Activated naive CD8-positive, alpha-beta T cell treated with anti-CD3 and anti-CD28 coated beads, Interleukin-2, amount 50 U/mL, for 24 hours (primary cell): ENCODE measurements around the gene PLEKHM3.
A peak's percentile ranks its signal among the peaks of the same experiment; 100 is the strongest.

Experiments used
- ATAC-seq: fragments of 150-1000 bp; cut with Tn5 transposase; one replicate; pipeline ENCODE4 v1.10.0; 2021
- DNase-seq: peaks from one replicate; pipeline ENCODE4 v3.0.0; 2021
- H3K27ac Mint-ChIP-seq: one replicate; pipeline ENCODE4 v1.8.0; 2021; ENCODE audit warnings: mild to moderate bottlenecking, mixed read lengths
- H3K27me3 Mint-ChIP-seq: one replicate; pipeline ENCODE4 v1.8.0; 2021; ENCODE audit warnings: mixed read lengths
- H3K36me3 Mint-ChIP-seq: one replicate; pipeline ENCODE4 v1.8.0; 2021; ENCODE audit warnings: low read depth, mixed read lengths
- H3K4me1 Mint-ChIP-seq: one replicate; pipeline ENCODE4 v1.8.0; 2021; ENCODE audit warnings: mixed read lengths
- H3K4me3 Mint-ChIP-seq: one replicate; pipeline ENCODE4 v1.8.0; 2021; ENCODE audit warnings: mild to moderate bottlenecking, moderate library complexity, mixed read lengths
- H3K9me3 Mint-ChIP-seq: one replicate; pipeline ENCODE4 v1.8.0; 2021; ENCODE audit warnings: mixed read lengths

Gene PLEKHM3

GRCh38 chr2:207848545-207848928 lies 176.8 kb downstream of the PLEKHM3 start:
- peaks cover 12% of the 10 kb centered on the region for H3K4me1 Mint-ChIP-seq
- DNase-seq (no peak), ATAC-seq (no peak)
- H3K9me3 Mint-ChIP-seq: no peaks in the 10 kb centered on the region
- no peak overlapping the region for H3K4me3 Mint-ChIP-seq
- no peaks in the 10 kb centered on the region for H3K36me3 Mint-ChIP-seq
- no peaks in the 10 kb centered on the region for H3K27me3 Mint-ChIP-seq
- H3K27ac Mint-ChIP-seq: no peak overlapping the region

- Mint-ChIP-seq H3K27me3 (no peaks in the 10 kb centered on the region), H3K4me1 (peaks cover 12% of the 10 kb centered on the region), H3K4me3 (no peak overlapping the region), H3K36me3 (no peaks in the 10 kb centered on the region), H3K27ac (peak overlapping the region; percentile 40), H3K9me3 (no peaks in the 10 kb centered on the region)
- DNase-seq: no peak
- peak; percentile 46 for ATAC-seq
Observed at GRCh38 chr2:207847807-207848544, 177.4 kb downstream of the PLEKHM3 start.

- Mint-ChIP-seq H3K4me3 (no peak overlapping the region), H3K9me3 (no peaks in the 10 kb centered on the region), H3K27me3 (no peaks in the 10 kb centered on the region), H3K36me3 (no peaks in the 10 kb centered on the region), H3K27ac (no peak overlapping the region), H3K4me1 (peaks cover 12% of the 10 kb centered on the region)
- no peak for DNase-seq
- no peak for ATAC-seq
Observed at GRCh38 chr2:207847098-207847806, 178.1 kb downstream of the PLEKHM3 start.

- H3K4me3 Mint-ChIP-seq: no peak overlapping the region
- H3K27ac Mint-ChIP-seq: no peak overlapping the region
- no peaks in the 10 kb centered on the region for H3K36me3 Mint-ChIP-seq
- no peaks in the 10 kb centered on the region for H3K27me3 Mint-ChIP-seq
- no peaks in the 10 kb centered on the region for H3K9me3 Mint-ChIP-seq
- DNase-seq (no peak), ATAC-seq (no peak)
- H3K4me1 Mint-ChIP-seq: peaks cover 12% of the 10 kb centered on the region
Observed at GRCh38 chr2:207845202-207845864, 180.0 kb downstream of the PLEKHM3 start.

GRCh38 chr2:207844648-207845047 lies 180.7 kb downstream of the PLEKHM3 start:
- H3K27me3 Mint-ChIP-seq: no peaks in the 10 kb centered on the region
- H3K36me3 Mint-ChIP-seq: no peaks in the 10 kb centered on the region
- H3K4me1 Mint-ChIP-seq: peaks cover 12% of the 10 kb centered on the region
- no peak overlapping the region for H3K4me3 Mint-ChIP-seq
- DNase-seq (no peak), ATAC-seq (no peak)
- no peaks in the 10 kb centered on the region for H3K9me3 Mint-ChIP-seq
- no peak overlapping the region for H3K27ac Mint-ChIP-seq

- Mint-ChIP-seq H3K4me1 (no peaks in the 10 kb centered on the region), H3K27me3 (no peaks in the 10 kb centered on the region), H3K27ac (no peak overlapping the region), H3K9me3 (no peaks in the 10 kb centered on the region), H3K36me3 (no peaks in the 10 kb centered on the region), H3K4me3 (no peak overlapping the region)
- ATAC-seq (no peak), DNase-seq (no peak)
Observed at GRCh38 chr2:207840101-207840500, 185.2 kb downstream of the PLEKHM3 start.

GRCh38 chr2:207839575-207839974 lies 185.8 kb downstream of the PLEKHM3 start:
- Mint-ChIP-seq H3K4me1 (no peaks in the 10 kb centered on the region), H3K27ac (no peak overlapping the region), H3K27me3 (no peaks in the 10 kb centered on the region), H3K4me3 (no peak overlapping the region), H3K36me3 (no peaks in the 10 kb centered on the region), H3K9me3 (no peaks in the 10 kb centered on the region)
- DNase-seq (no peak), ATAC-seq (no peak)

- Mint-ChIP-seq H3K27ac (no peak overlapping the region), H3K36me3 (no peaks in the 10 kb centered on the region), H3K4me1 (no peaks in the 10 kb centered on the region), H3K27me3 (no peaks in the 10 kb centered on the region), H3K4me3 (no peak overlapping the region), H3K9me3 (no peaks in the 10 kb centered on the region)
- DNase-seq: no peak
- no peak for ATAC-seq
Observed at GRCh38 chr2:207839028-207839427, 186.3 kb downstream of the PLEKHM3 start.

- no peak for DNase-seq
- Mint-ChIP-seq H3K27ac (no peak overlapping the region), H3K4me3 (no peak overlapping the region), H3K27me3 (no peaks in the 10 kb centered on the region), H3K4me1 (peaks cover 7% of the 10 kb centered on the region), H3K9me3 (no peaks in the 10 kb centered on the region), H3K36me3 (no peaks in the 10 kb centered on the region)
- no peak for ATAC-seq
Observed at GRCh38 chr2:207836521-207837133, 188.7 kb downstream of the PLEKHM3 start.

GRCh38 chr2:207835805-207836204 lies 189.5 kb downstream of the PLEKHM3 start:
- no peak for DNase-seq
- no peak for ATAC-seq
- Mint-ChIP-seq H3K36me3 (no peaks in the 10 kb centered on the region), H3K9me3 (no peaks in the 10 kb centered on the region), H3K4me1 (peaks cover 7% of the 10 kb centered on the region), H3K27me3 (no peaks in the 10 kb centered on the region), H3K4me3 (no peak overlapping the region), H3K27ac (no peak overlapping the region)

GRCh38 chr2:207833251-207833751 lies 192.0 kb downstream of the PLEKHM3 start:
- Mint-ChIP-seq H3K9me3 (no peaks in the 10 kb centered on the region), H3K27ac (no peak overlapping the region), H3K4me3 (no peak overlapping the region), H3K4me1 (peaks cover 9% of the 10 kb centered on the region), H3K27me3 (no peaks in the 10 kb centered on the region), H3K36me3 (no peaks in the 10 kb centered on the region)
- peak; percentile 85 for ATAC-seq
- no peak for DNase-seq

GRCh38 chr2:207831584-207832248 lies 193.6 kb downstream of the PLEKHM3 start:
- ATAC-seq (no peak), DNase-seq (no peak)
- H3K36me3 Mint-ChIP-seq: peaks cover 2% of the 10 kb centered on the region
- H3K9me3 Mint-ChIP-seq: no peaks in the 10 kb centered on the region
- H3K27me3 Mint-ChIP-seq: no peaks in the 10 kb centered on the region
- no peak overlapping the region for H3K4me3 Mint-ChIP-seq
- peaks cover 9% of the 10 kb centered on the region for H3K4me1 Mint-ChIP-seq
- no peak overlapping the region for H3K27ac Mint-ChIP-seq

- H3K27ac Mint-ChIP-seq: no peak overlapping the region
- H3K27me3 Mint-ChIP-seq: no peaks in the 10 kb centered on the region
Observed at GRCh38 chr2:207830778-207831438, 194.4 kb downstream of the PLEKHM3 start.

More at GRCh38 chr2:207830778-207831438, 194.4 kb downstream of the PLEKHM3 start:
- Mint-ChIP-seq H3K9me3 (no peaks in the 10 kb centered on the region), H3K36me3 (peaks cover 2% of the 10 kb centered on the region), H3K4me3 (no peak overlapping the region), H3K4me1 (peaks cover 9% of the 10 kb centered on the region)
- DNase-seq (no peak), ATAC-seq (no peak)
